H1 (cell line): ENCODE data around the gene TMEM45A. TPM values are rescaled to one million over a fixed set of nuclear protein-coding genes. Genes with fewer than 3 reads are reported as not detected.

Experiments
- CTCF ChIA-PET: fragments of 300-600 bp; sonication (Branson Sonifier 250); formaldehyde crosslinking; loops from one replicate; lab custom pipeline; 2021; ENCODE audit not compliant: partially characterized antibody; lab: Charles Lee
- POLR2A ChIA-PET: fragments of 300-600 bp; sonication (Branson Sonifier 250); formaldehyde crosslinking; loops from one replicate; lab custom pipeline; 2021; ENCODE audit warnings: inconsistent platforms; ENCODE audit not compliant: partially characterized antibody; lab: Charles Lee
- DNase-seq, 2 experiments: peaks; one replicate each; pipeline versions ENCODE4 v3.0.0 to v3.0.0-alpha.2; 2010 to 2022; ENCODE audit warnings: low spot score in 2 of 2, low read depth in 1 of 2, mixed read lengths in 1 of 2
- FAIRE-seq: peaks from 2 replicates; lab custom pipeline; 2011; peaks lifted over from hg19 to GRCh38; lab: Jason Lieb, UNC
- H2AFZ ChIP-seq: 2 replicates; pipeline ENCODE4 v1.8.1; 2012; ENCODE audit warnings: low read length, inconsistent platforms
- H2AK5ac ChIP-seq: 2 replicates; pipeline ENCODE4 v1.6.1; 2013; ENCODE audit warnings: low read depth, low read length
- H2BK120ac ChIP-seq: replicated peaks from 2 replicates; pipeline ENCODE3; 2013; ENCODE audit warnings: low read depth, low read length, inconsistent platforms
- H2BK12ac ChIP-seq: 2 replicates; pipeline ENCODE4 v1.6.1; 2013; ENCODE audit warnings: low read depth, low read length
- H2BK15ac ChIP-seq: 2 replicates; pipeline ENCODE4 v1.6.1; 2013; ENCODE audit warnings: low read length
- H2BK20ac ChIP-seq: 2 replicates; pipeline ENCODE4 v1.6.1; 2013; ENCODE audit warnings: low read length
- H2BK5ac ChIP-seq: 2 replicates; pipeline ENCODE4 v1.6.1; 2013; ENCODE audit warnings: low read depth, low read length
- H3K14ac ChIP-seq: 2 replicates; pipeline ENCODE4 v1.6.1; 2013; ENCODE audit warnings: inconsistent platforms; ENCODE audit not compliant: insufficient read length
- H3K18ac ChIP-seq: 2 replicates; pipeline ENCODE4 v1.6.1; 2013; ENCODE audit warnings: low read length; ENCODE audit errors: extremely low read depth
- H3K23ac ChIP-seq: 2 replicates; pipeline ENCODE4 v1.6.1; 2013; ENCODE audit warnings: inconsistent platforms; ENCODE audit not compliant: insufficient read length
- H3K23me2 ChIP-seq: 2 replicates; pipeline ENCODE4 v1.6.1; 2013; ENCODE audit warnings: low read depth, low read length
- H3K27ac ChIP-seq: 2 replicates; pipeline ENCODE4 v1.6.1; 2011; ENCODE audit warnings: low read depth, low read length, inconsistent platforms
- H3K27me3 ChIP-seq, 4 experiments: replicated peaks in 1 of 4; 1 replicate in 1 of 4; 2 replicates in 3 of 4; pipeline versions ENCODE4 v1.6.1 to v1.8.1; 2011 to 2013; ENCODE audit warnings: low read length in 3 of 4, mild to moderate bottlenecking in 3 of 4, inconsistent platforms in 2 of 4, mixed read lengths in 2 of 4, moderate library complexity in 1 of 4; ENCODE audit not compliant: control insufficient read depth in 3 of 4, insufficient read depth in 3 of 4; ENCODE audit errors: extremely low read depth in 1 of 4
- H3K36me3 ChIP-seq, 4 experiments: 2 replicates each; pipeline versions ENCODE4 v1.6.1 to v1.8.1; 2011 to 2013; ENCODE audit warnings: mild to moderate bottlenecking in 4 of 4, low read length in 3 of 4, moderate library complexity in 2 of 4, control low read depth in 1 of 4, inconsistent platforms in 1 of 4; ENCODE audit not compliant: insufficient read depth in 4 of 4, control insufficient read depth in 2 of 4
- H3K4ac ChIP-seq: replicated peaks from 2 replicates; pipeline ENCODE3; 2013; ENCODE audit warnings: low read length, low read depth, mixed read lengths, inconsistent platforms; ENCODE audit not compliant: insufficient read length
- H3K4me1 ChIP-seq, 4 experiments: replicated peaks in 1 of 4; 1 replicate in 1 of 4; 2 replicates in 3 of 4; pipeline versions ENCODE4 v1.6.1 to v1.8.1; 2011 to 2013; ENCODE audit warnings: low read length in 3 of 4, inconsistent platforms in 2 of 4, mixed read lengths in 1 of 4; ENCODE audit not compliant: insufficient read depth in 4 of 4, control insufficient read depth in 3 of 4
- H3K4me2 ChIP-seq, 2 experiments: 2 replicates each; pipeline versions ENCODE4 v1.6.1 to v1.8.1; 2011 to 2013; ENCODE audit warnings: low read depth in 2 of 2, low read length in 2 of 2, control low read depth in 1 of 2, inconsistent platforms in 1 of 2, mild to moderate bottlenecking in 1 of 2; ENCODE audit not compliant: insufficient read depth in 1 of 2
- H3K4me3 ChIP-seq, 4 experiments: fragments of 200-600, 300-600 bp in 1 of 4; sonication (generic), shearing (Covaris generic), sonication (Bioruptor Twin) in 1 of 4; 2 replicates each; pipeline versions ENCODE4 v1.5.1 to v1.8.1; 2011 to 2016; ENCODE audit warnings: low read length in 4 of 4, low read depth in 3 of 4, control low read depth in 2 of 4, inconsistent platforms in 2 of 4, mild to moderate bottlenecking in 2 of 4, mixed read lengths in 1 of 4, moderate library complexity in 1 of 4; ENCODE audit not compliant: insufficient read depth in 2 of 4; ENCODE audit errors: extremely low read depth in 1 of 4
- H3K56ac ChIP-seq: replicated peaks from 2 replicates; pipeline ENCODE3; 2013; ENCODE audit warnings: low read depth, mild to moderate bottlenecking, mixed read lengths, low read length, inconsistent platforms; ENCODE audit not compliant: insufficient read length
- H3K79me1 ChIP-seq: 2 replicates; pipeline ENCODE4 v1.6.1; 2013; ENCODE audit warnings: low read depth, low read length, control low read depth
- H3K79me2 ChIP-seq, 2 experiments: 2 replicates each; pipeline versions ENCODE4 v1.6.1 to v1.8.1; 2012 to 2013; ENCODE audit warnings: low read length in 2 of 2, mild to moderate bottlenecking in 2 of 2, inconsistent platforms in 1 of 2; ENCODE audit not compliant: insufficient read depth in 2 of 2, control insufficient read depth in 1 of 2
- H3K9ac ChIP-seq, 4 experiments: replicated peaks in 1 of 4; 1 replicate in 1 of 4; 2 replicates in 3 of 4; pipeline versions ENCODE4 v1.6.1 to v1.8.1; 2011 to 2013; ENCODE audit warnings: low read depth in 3 of 4, low read length in 3 of 4, control low read depth in 2 of 4, mild to moderate bottlenecking in 2 of 4, moderate library complexity in 2 of 4, inconsistent platforms in 1 of 4; ENCODE audit errors: extremely low read depth in 1 of 4
- H3K9me3 ChIP-seq, 2 experiments: 2 replicates each; pipeline versions ENCODE4 v1.6.1 to v1.8.1; 2012 to 2013; ENCODE audit warnings: mild to moderate bottlenecking in 2 of 2, moderate library complexity in 2 of 2, control low read depth in 1 of 2, inconsistent platforms in 1 of 2, low read depth in 1 of 2, low read length in 1 of 2, mixed read lengths in 1 of 2; ENCODE audit not compliant: insufficient read depth in 2 of 2
- H4K20me1 ChIP-seq, 2 experiments: replicated peaks in 1 of 2; 2 replicates each; pipeline versions ENCODE3 to v1.8.1; 2011 to 2013; ENCODE audit warnings: inconsistent platforms in 2 of 2, low read length in 2 of 2, mild to moderate bottlenecking in 1 of 2; ENCODE audit not compliant: insufficient read depth in 2 of 2, control insufficient read depth in 1 of 2
- H4K5ac ChIP-seq: 2 replicates; pipeline ENCODE4 v1.6.1; 2013; ENCODE audit warnings: low read length, low read depth, mixed read lengths, inconsistent platforms; ENCODE audit not compliant: insufficient read length
- H4K8ac ChIP-seq: 2 replicates; pipeline ENCODE4 v1.8.0; 2013; ENCODE audit warnings: mild to moderate bottlenecking, moderate library complexity, low read length, inconsistent platforms; ENCODE audit not compliant: insufficient read depth; ENCODE audit errors: extremely low read depth
- H4K91ac ChIP-seq: replicated peaks from 2 replicates; pipeline ENCODE3; 2013; ENCODE audit warnings: low read length, mixed read lengths, inconsistent platforms; ENCODE audit not compliant: insufficient read length
- ATF3 ChIP-seq: IDR thresholded peaks from 2 replicates; pipeline ENCODE4 v1.6.1; 2011; ENCODE audit warnings: low read depth, mild to moderate bottlenecking, low read length; ENCODE audit not compliant: insufficient read depth
- CBX8 ChIP-seq: fragments of 300-800, 300-1000 bp; sonication (generic); IDR thresholded peaks from 2 replicates; pipeline ENCODE4 v1.7.1; 2016; ENCODE audit warnings: low read depth, low read length, borderline replicate concordance
- CREB1 ChIP-seq: IDR thresholded peaks from 2 replicates; pipeline ENCODE4 v1.6.1; 2012; ENCODE audit warnings: inconsistent platforms
- CTBP2 ChIP-seq: IDR thresholded peaks from 2 replicates; pipeline ENCODE4 v1.7.0; 2011; ENCODE audit warnings: borderline replicate concordance, mild to moderate bottlenecking, moderate library complexity, mixed read lengths, low read length; ENCODE audit not compliant: insufficient read depth, insufficient read length
- CTCF ChIP-seq, 3 experiments: IDR thresholded peaks; 1 replicate in 2 of 3; 2 replicates in 1 of 3; pipeline versions ENCODE4 v1.5.1 to v1.6.1; 2011; ENCODE audit warnings: low read length in 3 of 3, mild to moderate bottlenecking in 3 of 3, inconsistent platforms in 2 of 3, low read depth in 1 of 3, moderate library complexity in 1 of 3; ENCODE audit not compliant: insufficient read depth in 1 of 3; ENCODE audit errors: control extremely low read depth in 1 of 3
- GTF2F1 ChIP-seq: IDR thresholded peaks from 2 replicates; pipeline ENCODE4 v1.6.1; 2012; ENCODE audit warnings: low read depth, low read length, improper control_type of control experiment, borderline replicate concordance
- KDM4A ChIP-seq: IDR thresholded peaks from one replicate; pipeline ENCODE4 v1.7.1; 2012; ENCODE audit warnings: low read depth, mild to moderate bottlenecking, moderate library complexity, low read length, inconsistent platforms; ENCODE audit not compliant: severe bottlenecking
- NRF1 ChIP-seq: IDR thresholded peaks from 2 replicates; pipeline ENCODE4 v1.6.1; 2011; ENCODE audit warnings: mild to moderate bottlenecking, low read depth, low read length, improper control_type of control experiment
- RBBP5 ChIP-seq: IDR thresholded peaks from 2 replicates; pipeline ENCODE4 v1.7.1; 2012; ENCODE audit warnings: low read depth, mild to moderate bottlenecking, inconsistent platforms, low read length, moderate library complexity, borderline replicate concordance
- WGBS, 2 experiments: shearing (Covaris generic) in 1 of 2; methylation state at CpG; one replicate each; pipeline versions ENCODE4 v1.1.6 to v1.1.7; 2013 to 2015; ENCODE audit warnings: low lambda C conversion rate in 2 of 2, mixed read lengths in 2 of 2, inconsistent platforms in 1 of 2, low coverage in 1 of 2, missing lambda C conversion rate in 1 of 2; ENCODE audit not compliant: insufficient replicate concordance in 2 of 2, insufficient coverage in 1 of 2, insufficient read length in 1 of 2; ENCODE audit errors: extremely low coverage in 1 of 2, missing lambda C conversion rate in 1 of 2; 5-methylcytosine and 5-hydroxymethylcytosine counted together
- polyA plus RNA-seq, 7 experiments: library from polyadenylated mRNA; depleted of rRNA in 3 of 7; stranded (reverse) in 5 of 7; unstranded in 2 of 7; fragments of >200 nt in 5 of 7; fragments of 200-250 nt in 2 of 7; gene quantifications; 1 replicate in 5 of 7; 2 replicates in 1 of 7; 4 replicates in 1 of 7; pipeline versions ENCODE4 v1.2.1 to v1.2.3, GENCODE V29; 2011 to 2013; ENCODE audit warnings: missing spikeins in 2 of 7, mixed read lengths in 2 of 7
- total RNA-seq: library from RNA; stranded (reverse); fragmentation: NEBNext Ultra II Directional; extraction: Animal tissue kit (Norgen Biotek cat#: 25700); gene quantifications from 2 replicates; pipeline ENCODE4 v1.2.1, GENCODE V29; 2021

The TMEM45A gene
- total and polyA plus RNA-seq, 2 of the 8 experiments (the other 6 are each of a cell fraction or from before 2014, with no cell fraction given), result 12.9 to 14.2 TPM

- Histone ChIP-seq H4K20me1 (no peaks in the 10 kb centered on the region), H3K4ac (no peak overlapping the region), H3K36me3 (no peaks in the 10 kb centered on the region), H3K27me3 (no peaks in the 10 kb centered on the region), H4K91ac (no peak overlapping the region), H3K9me3 (no peaks in the 10 kb centered on the region), H2BK120ac (no peak overlapping the region), H3K14ac (no peak overlapping the region), H3K79me2 (no peaks in the 10 kb centered on the region), H2BK12ac (no peak overlapping the region), H3K79me1 (no peaks in the 10 kb centered on the region), H3K18ac (no peak overlapping the region), H3K4me1 (peaks cover 0 to 7% (median 0%) of the 10 kb centered on the region in 4 experiments; a peak in 1 of 7 replicates), H3K4me2 (no peak overlapping the region), H2AK5ac (no peak overlapping the region), H4K8ac (no peak overlapping the region), H2BK15ac (no peak overlapping the region), H2BK5ac (no peak overlapping the region), H2BK20ac (no peak overlapping the region), H2AFZ (no peak overlapping the region), H3K23ac (no peak overlapping the region), H3K23me2 (no peaks in the 10 kb centered on the region), H3K9ac (no peak overlapping the region), H3K56ac (no peak overlapping the region), H4K5ac (no peak overlapping the region), H3K4me3 (no peak overlapping the region), H3K27ac (no peak overlapping the region)
- ChIA-PET CTCF (interaction anchor here (0.8 kb wide), 1 partner anchor 33 kb away, joined by 3 read pairs; no protein-coding TSS in a partner anchor), POLR2A (no interaction called here)
- 91% methylated on average over 2 of the region's 2 CpGs; no CpG with 5 or more reads in 1 of the 2 experiments for WGBS, 2 experiments
- FAIRE-seq, result no peak
- no peak for DNase-seq
- no peak for TF ChIP-seq CBX8
- TF ChIP-seq GTF2F1, result no peak
- TF ChIP-seq ATF3, result no peak
- TF ChIP-seq KDM4A, result no peak
- no peak for TF ChIP-seq CTBP2
- TF ChIP-seq NRF1, result no peak
- no peak for TF ChIP-seq CTCF (IDR thresholded peaks at IDR 0.05; ENCODE audit: control extremely low read depth in 1 of 3, insufficient read depth in 1 of 3, low read depth in 1 of 3, low read length in 3 of 3)
- TF ChIP-seq CREB1, result no peak
- no peak for TF ChIP-seq RBBP5
Measured at GRCh38 chr3:100556673-100557310, 64.4 kb downstream of the TMEM45A start.
